MM.1S (cell line): ENCODE measurements around the gene RBFOX2.

ENCODE experiments used
- EZH2 ChIP-seq: fragments of 300-600 bp; sonication (generic); optimal IDR thresholded peaks from 2 replicates; pipeline ENCODE3; 2017; ENCODE audit warnings: low read depth, mild to moderate bottlenecking, antibody characterized with exemption, low read length, mixed read lengths
- EZH2phosphoT487 ChIP-seq: fragments of 300-600 bp; sonication (generic); IDR thresholded peaks from 2 replicates; pipeline ENCODE4 v1.6.1; 2018; ENCODE audit warnings: antibody characterized with exemption, low read length
- TF ChIP-seq, protein P1 (sequence below): fragments of 300-600 bp; sonication (generic); IDR thresholded peaks from 2 replicates; pipeline ENCODE4 v1.5.1; 2016; ENCODE audit warnings: antibody characterized with exemption, low read length, mixed read lengths

GRCh38 chr22:35896111-35896705 lies 132.4 kb downstream of the RBFOX2 start:
- TF ChIP-seq, protein P1, sequence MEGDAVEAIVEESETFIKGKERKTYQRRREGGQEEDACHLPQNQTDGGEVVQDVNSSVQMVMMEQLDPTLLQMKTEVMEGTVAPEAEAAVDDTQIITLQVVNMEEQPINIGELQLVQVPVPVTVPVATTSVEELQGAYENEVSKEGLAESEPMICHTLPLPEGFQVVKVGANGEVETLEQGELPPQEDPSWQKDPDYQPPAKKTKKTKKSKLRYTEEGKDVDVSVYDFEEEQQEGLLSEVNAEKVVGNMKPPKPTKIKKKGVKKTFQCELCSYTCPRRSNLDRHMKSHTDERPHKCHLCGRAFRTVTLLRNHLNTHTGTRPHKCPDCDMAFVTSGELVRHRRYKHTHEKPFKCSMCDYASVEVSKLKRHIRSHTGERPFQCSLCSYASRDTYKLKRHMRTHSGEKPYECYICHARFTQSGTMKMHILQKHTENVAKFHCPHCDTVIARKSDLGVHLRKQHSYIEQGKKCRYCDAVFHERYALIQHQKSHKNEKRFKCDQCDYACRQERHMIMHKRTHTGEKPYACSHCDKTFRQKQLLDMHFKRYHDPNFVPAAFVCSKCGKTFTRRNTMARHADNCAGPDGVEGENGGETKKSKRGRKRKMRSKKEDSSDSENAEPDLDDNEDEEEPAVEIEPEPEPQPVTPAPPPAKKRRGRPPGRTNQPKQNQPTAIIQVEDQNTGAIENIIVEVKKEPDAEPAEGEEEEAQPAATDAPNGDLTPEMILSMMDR: no peak
- TF ChIP-seq EZH2 (no peak), EZH2phosphoT487 (no peak)
